Panc1 (cell line): ENCODE results near the gene LRRK1. TPM values are rescaled to one million over a fixed set of nuclear protein-coding genes. Genes with fewer than 3 reads are reported as not detected.
A peak's percentile ranks its signal among the peaks of the same experiment; 100 is the strongest.

Source experiments
- ATAC-seq: fragments of 200-7000 bp; cut with Tn5 transposase; 2 replicates; pipeline ENCODE4 v1.9.1; 2020; ENCODE audit warnings: mild to moderate bottlenecking, moderate library complexity
- BruUV-seq: library from RNA; stranded (reverse); fragments of 400-500 nt; replicated peaks from 2 replicates; lab custom pipeline; 2021; lab: Mats Ljungman, UMichigan
- CTCF ChIA-PET: fragments of 300-600 bp; sonication (Branson Sonifier 250); formaldehyde crosslinking; loops from one replicate; lab custom pipeline; 2022; ENCODE audit warnings: antibody characterized with exemption; lab: Charles Lee
- POLR2A ChIA-PET: fragments of 300-600 bp; sonication (Branson Sonifier 250); formaldehyde crosslinking; loops from one replicate; lab custom pipeline; 2022; ENCODE audit warnings: antibody characterized with exemption; lab: Charles Lee
- DNase-seq: peaks from one replicate; pipeline ENCODE4 v3.0.0-alpha.2; 2010; ENCODE audit warnings: low read depth, low spot score
- H3K27ac ChIP-seq: 2 replicates; pipeline ENCODE4 v1.5.1; 2011; ENCODE audit warnings: mild to moderate bottlenecking, low read length, inconsistent platforms
- H3K27me3 ChIP-seq: fragments of 200-500 bp; sonication (Bioruptor generic); 2 replicates; pipeline ENCODE4 v1.6.0; 2014; ENCODE audit warnings: low read length, inconsistent platforms; ENCODE audit not compliant: control insufficient read depth, insufficient read depth
- H3K36me3 ChIP-seq: fragments of 200-500 bp; sonication (Bioruptor generic); 2 replicates; pipeline ENCODE4 v1.5.1; 2014; ENCODE audit warnings: inconsistent platforms, mild to moderate bottlenecking, low read length, moderate library complexity; ENCODE audit not compliant: control insufficient read depth, insufficient read depth
- H3K4me1 ChIP-seq: 2 replicates; pipeline ENCODE4 v1.5.1; 2011; ENCODE audit warnings: inconsistent platforms, mild to moderate bottlenecking, low read length, moderate library complexity; ENCODE audit not compliant: control insufficient read depth, insufficient read depth
- H3K4me3 ChIP-seq, 2 experiments: 2 replicates each; pipeline ENCODE4 v1.5.1; 2011 to 2012; ENCODE audit warnings: low read depth in 2 of 2, low read length in 2 of 2, mild to moderate bottlenecking in 2 of 2, inconsistent platforms in 1 of 2, moderate library complexity in 1 of 2
- H3K9me3 ChIP-seq: fragments of 200-500 bp; sonication (Bioruptor generic); 2 replicates; pipeline ENCODE4 v1.5.1; 2014; ENCODE audit warnings: low read depth, mild to moderate bottlenecking, inconsistent platforms, low read length, moderate library complexity; ENCODE audit not compliant: control insufficient read depth, insufficient read depth
- CTCF ChIP-seq: fragments of 450-650 bp; IDR thresholded peaks from 2 replicates; pipeline ENCODE4 v1.5.1; 2017; ENCODE audit warnings: mild to moderate bottlenecking
- POLR2AphosphoS5 ChIP-seq: IDR thresholded peaks from 2 replicates; pipeline ENCODE4 v1.6.1; 2012; ENCODE audit warnings: mild to moderate bottlenecking, low read depth, low read length, moderate library complexity
- REST ChIP-seq, 2 experiments: IDR thresholded peaks; 2 replicates each; pipeline ENCODE4 v1.6.1; 2011 to 2012; ENCODE audit warnings: low read depth in 2 of 2, control low read depth in 1 of 2, low read length in 1 of 2, mild to moderate bottlenecking in 1 of 2, moderate library complexity in 1 of 2; ENCODE audit not compliant: insufficient read depth in 1 of 2
- SIN3A ChIP-seq: IDR thresholded peaks from 2 replicates; pipeline ENCODE4 v1.6.1; 2012; ENCODE audit warnings: low read depth, mild to moderate bottlenecking, low read length, moderate library complexity, borderline replicate concordance; ENCODE audit not compliant: insufficient read depth
- TCF7L2 ChIP-seq: IDR thresholded peaks from 2 replicates; pipeline ENCODE4 v1.6.1; 2011; ENCODE audit warnings: mild to moderate bottlenecking, low read depth, low read length, inconsistent platforms
- in situ Hi-C: cut with HindIII; loops from 2 replicates; pipeline ENCODE4 v1.10.0; 2016; ENCODE audit warnings: low sequenced_read_pairs, low pct_unique_long_range_greater_than_20kb
- intact Hi-C: fragments of 100-400 bp; cut with micrococcal nuclease; formaldehyde crosslinking; loops from one replicate; pipeline ENCODE4 v1.10.0; 2022; ENCODE audit not compliant: unreplicated experiment
- total RNA-seq: library from RNA; stranded (reverse); gene quantifications from one replicate; pipeline ENCODE4 v1.2.1, GENCODE V29; 2021; ENCODE audit not compliant: unreplicated experiment

Gene LRRK1
- total RNA-seq, 1 experiment from 2014 or later, result 88.0 TPM

- TF ChIP-seq POLR2AphosphoS5 (no peak), TCF7L2 (no peak), REST (IDR thresholded peaks at IDR 0.05; ENCODE audit: insufficient read depth in 1 of 2, low read depth in 2 of 2, low read length in 1 of 2) (no peak), SIN3A (no peak), CTCF (no peak)
- no peaks in the 10 kb centered on the region for H3K9me3 ChIP-seq
- ATAC-seq (no peak), DNase-seq (no peak)
- BruUV-seq, result no TSS peak
- POLR2A ChIA-PET, result no interaction called here
- H3K27me3 ChIP-seq, result no peaks in the 10 kb centered on the region
- H3K36me3 ChIP-seq, result peaks cover 5% of the 10 kb centered on the region; the same call in 1 of the 2 replicates
- CTCF ChIA-PET, result no interaction called here
- peaks cover 36% of the 10 kb centered on the region for H3K4me1 ChIP-seq
- H3K27ac ChIP-seq, result peak overlapping the region; percentile 74
- intact Hi-C loops, result no loop called here
- in situ Hi-C loops, result no loop called here
- H3K4me3 ChIP-seq, result no peak overlapping the region
These were observed 69.1 kb downstream of the LRRK1 start for GRCh38 chr15:100988297-100988696.

GRCh38 chr15:100988857-100989256 is 69.7 kb downstream of the LRRK1 start:
- no peaks in the 10 kb centered on the region for H3K27me3 ChIP-seq
- peaks cover 36% of the 10 kb centered on the region for H3K4me1 ChIP-seq
- ChIA-PET CTCF (no interaction called here), POLR2A (no interaction called here)
- in situ Hi-C loops, result no loop called here
- ATAC-seq (no peak), DNase-seq (no peak)
- H3K36me3 ChIP-seq, result peaks cover 5% of the 10 kb centered on the region; the same call in 1 of the 2 replicates
- peak overlapping the region; percentile 74 for H3K27ac ChIP-seq
- no peak overlapping the region for H3K4me3 ChIP-seq
- no TSS peak for BruUV-seq
- no peak for TF ChIP-seq REST (IDR thresholded peaks at IDR 0.05; ENCODE audit: insufficient read depth in 1 of 2, low read depth in 2 of 2, low read length in 1 of 2)
- TF ChIP-seq TCF7L2, result no peak
- TF ChIP-seq POLR2AphosphoS5, result no peak
- TF ChIP-seq CTCF, result no peak
- TF ChIP-seq SIN3A, result no peak
- H3K9me3 ChIP-seq, result no peaks in the 10 kb centered on the region
- intact Hi-C loops, result no loop called here
